ENCODE measurements around the gene EYA3.

Gene EYA3

GRCh38 chr1:28064064-28064463 lies 24.3 kb downstream of the EYA3 start:
- Histone ChIP-seq H3K4me1 (ENCODE audit: control insufficient read depth, insufficient read depth, low read length) (peaks cover 3% of the 10 kb centered on the region), H3K36me3 (ENCODE audit: insufficient read depth, low read length) (no peaks in the 10 kb centered on the region), H3K27me3 (ENCODE audit: control insufficient read depth, insufficient read depth, low read length) (no peaks in the 10 kb centered on the region), H3K4me2 (ENCODE audit: low read length) (peak overlapping the region; percentile 60), H3K9me3 (replicated peaks; ENCODE audit: low read length) (no peaks in the 10 kb centered on the region), H3K9ac (ENCODE audit: low read depth, low read length) (no peak overlapping the region), H3K4me3 (ENCODE audit: low read length) (no peak overlapping the region)

- Histone ChIP-seq H3K9ac (ENCODE audit: low read depth, low read length) (no peak overlapping the region), H3K4me1 (ENCODE audit: control insufficient read depth, insufficient read depth, low read length) (peaks cover 3% of the 10 kb centered on the region), H3K4me2 (ENCODE audit: low read length) (no peak overlapping the region), H3K27me3 (ENCODE audit: control insufficient read depth, insufficient read depth, low read length) (no peaks in the 10 kb centered on the region), H3K36me3 (ENCODE audit: insufficient read depth, low read length) (no peaks in the 10 kb centered on the region), H3K9me3 (replicated peaks; ENCODE audit: low read length) (no peaks in the 10 kb centered on the region), H3K4me3 (ENCODE audit: low read length) (no peak overlapping the region)
Measured at GRCh38 chr1:28062806-28063205, 25.6 kb downstream of the EYA3 start.

- no peaks in the 10 kb centered on the region for H3K9me3 ChIP-seq (replicated peaks; ENCODE audit: low read length)
- H3K27me3 ChIP-seq (ENCODE audit: control insufficient read depth, insufficient read depth, low read length), result no peaks in the 10 kb centered on the region
- no peak overlapping the region for H3K9ac ChIP-seq (ENCODE audit: low read depth, low read length)
- H3K36me3 ChIP-seq (ENCODE audit: insufficient read depth, low read length), result no peaks in the 10 kb centered on the region
- no peaks in the 10 kb centered on the region for H3K4me1 ChIP-seq (ENCODE audit: control insufficient read depth, insufficient read depth, low read length)
- H3K4me3 ChIP-seq (ENCODE audit: low read length), result no peak overlapping the region
- H3K4me2 ChIP-seq (ENCODE audit: low read length), result no peak overlapping the region
Measured at GRCh38 chr1:28058971-28059878, 29.2 kb downstream of the EYA3 start.

- no peaks in the 10 kb centered on the region for H3K9me3 ChIP-seq (replicated peaks; ENCODE audit: low read length)
- no peak overlapping the region for H3K4me3 ChIP-seq (ENCODE audit: low read length)
- no peaks in the 10 kb centered on the region for H3K36me3 ChIP-seq (ENCODE audit: insufficient read depth, low read length)
- H3K27me3 ChIP-seq (ENCODE audit: control insufficient read depth, insufficient read depth, low read length), result no peaks in the 10 kb centered on the region
- H3K4me1 ChIP-seq (ENCODE audit: control insufficient read depth, insufficient read depth, low read length), result no peaks in the 10 kb centered on the region
- H3K4me2 ChIP-seq (ENCODE audit: low read length), result no peak overlapping the region
- H3K9ac ChIP-seq (ENCODE audit: low read depth, low read length), result no peak overlapping the region
Measured at GRCh38 chr1:28058168-28058567, 30.2 kb downstream of the EYA3 start.

- Histone ChIP-seq H3K4me2 (ENCODE audit: low read length) (no peak overlapping the region), H3K27me3 (ENCODE audit: control insufficient read depth, insufficient read depth, low read length) (no peaks in the 10 kb centered on the region), H3K9me3 (replicated peaks; ENCODE audit: low read length) (no peaks in the 10 kb centered on the region), H3K36me3 (ENCODE audit: insufficient read depth, low read length) (no peaks in the 10 kb centered on the region), H3K9ac (ENCODE audit: low read depth, low read length) (no peak overlapping the region), H3K4me1 (ENCODE audit: control insufficient read depth, insufficient read depth, low read length) (no peaks in the 10 kb centered on the region), H3K4me3 (ENCODE audit: low read length) (no peak overlapping the region)
Measured at GRCh38 chr1:28056129-28056925, 32.1 kb downstream of the EYA3 start.

- no peak overlapping the region for H3K4me2 ChIP-seq (ENCODE audit: low read length)
- H3K36me3 ChIP-seq (ENCODE audit: insufficient read depth, low read length), result peaks cover 17% of the 10 kb centered on the region
- no peak overlapping the region for H3K9ac ChIP-seq (ENCODE audit: low read depth, low read length)
- H3K4me1 ChIP-seq (ENCODE audit: control insufficient read depth, insufficient read depth, low read length), result no peaks in the 10 kb centered on the region
- H3K4me3 ChIP-seq (ENCODE audit: low read length), result no peak overlapping the region
- no peaks in the 10 kb centered on the region for H3K27me3 ChIP-seq (ENCODE audit: control insufficient read depth, insufficient read depth, low read length)
- H3K9me3 ChIP-seq (replicated peaks; ENCODE audit: low read length), result no peaks in the 10 kb centered on the region
Measured at GRCh38 chr1:28050776-28051175, 37.6 kb downstream of the EYA3 start.

GRCh38 chr1:28046716-28047115 lies 41.7 kb downstream of the EYA3 start:
- no peak overlapping the region for H3K4me3 ChIP-seq (ENCODE audit: low read length)
- H3K4me2 ChIP-seq (ENCODE audit: low read length), result no peak overlapping the region

GRCh38 chr1:28045777-28046176 lies 42.6 kb downstream of the EYA3 start:
- Histone ChIP-seq H3K27me3 (ENCODE audit: control insufficient read depth, insufficient read depth, low read length) (no peaks in the 10 kb centered on the region), H3K9me3 (replicated peaks; ENCODE audit: low read length) (no peaks in the 10 kb centered on the region), H3K36me3 (ENCODE audit: insufficient read depth, low read length) (peaks cover 22% of the 10 kb centered on the region), H3K4me1 (ENCODE audit: control insufficient read depth, insufficient read depth, low read length) (no peaks in the 10 kb centered on the region), H3K9ac (ENCODE audit: low read depth, low read length) (no peak overlapping the region), H3K4me2 (ENCODE audit: low read length) (no peak overlapping the region), H3K4me3 (ENCODE audit: low read length) (no peak overlapping the region)

More at GRCh38 chr1:28046716-28047115, 41.7 kb downstream of the EYA3 start:
- Histone ChIP-seq H3K4me1 (ENCODE audit: control insufficient read depth, insufficient read depth, low read length) (no peaks in the 10 kb centered on the region), H3K36me3 (ENCODE audit: insufficient read depth, low read length) (peaks cover 22% of the 10 kb centered on the region), H3K27me3 (ENCODE audit: control insufficient read depth, insufficient read depth, low read length) (no peaks in the 10 kb centered on the region), H3K9me3 (replicated peaks; ENCODE audit: low read length) (no peaks in the 10 kb centered on the region), H3K9ac (ENCODE audit: low read depth, low read length) (no peak overlapping the region)

- no peak overlapping the region for H3K4me2 ChIP-seq (ENCODE audit: low read length)
Measured at GRCh38 chr1:28044399-28044798, 44.0 kb downstream of the EYA3 start.

GRCh38 chr1:28039341-28039740 lies 49.1 kb downstream of the EYA3 start:
- no peaks in the 10 kb centered on the region for H3K4me1 ChIP-seq (ENCODE audit: control insufficient read depth, insufficient read depth, low read length)
- H3K4me3 ChIP-seq (ENCODE audit: low read length), result no peak overlapping the region
- H3K36me3 ChIP-seq (ENCODE audit: insufficient read depth, low read length), result peaks cover 20% of the 10 kb centered on the region
- no peaks in the 10 kb centered on the region for H3K9me3 ChIP-seq (replicated peaks; ENCODE audit: low read length)
- no peak overlapping the region for H3K9ac ChIP-seq (ENCODE audit: low read depth, low read length)
- H3K4me2 ChIP-seq (ENCODE audit: low read length), result no peak overlapping the region
- no peaks in the 10 kb centered on the region for H3K27me3 ChIP-seq (ENCODE audit: control insufficient read depth, insufficient read depth, low read length)

More at GRCh38 chr1:28044399-28044798, 44.0 kb downstream of the EYA3 start:
- H3K9me3 ChIP-seq (replicated peaks; ENCODE audit: low read length), result no peaks in the 10 kb centered on the region
- no peak overlapping the region for H3K9ac ChIP-seq (ENCODE audit: low read depth, low read length)
- H3K36me3 ChIP-seq (ENCODE audit: insufficient read depth, low read length), result peaks cover 28% of the 10 kb centered on the region
- H3K27me3 ChIP-seq (ENCODE audit: control insufficient read depth, insufficient read depth, low read length), result no peaks in the 10 kb centered on the region
- no peak overlapping the region for H3K4me3 ChIP-seq (ENCODE audit: low read length)
- H3K4me1 ChIP-seq (ENCODE audit: control insufficient read depth, insufficient read depth, low read length), result no peaks in the 10 kb centered on the region

- H3K27me3 ChIP-seq (ENCODE audit: control insufficient read depth, insufficient read depth, low read length), result no peaks in the 10 kb centered on the region
- no peak overlapping the region for H3K9ac ChIP-seq (ENCODE audit: low read depth, low read length)
- no peaks in the 10 kb centered on the region for H3K9me3 ChIP-seq (replicated peaks; ENCODE audit: low read length)
- H3K4me2 ChIP-seq (ENCODE audit: low read length), result no peak overlapping the region
- H3K36me3 ChIP-seq (ENCODE audit: insufficient read depth, low read length), result peaks cover 16% of the 10 kb centered on the region
- H3K4me1 ChIP-seq (ENCODE audit: control insufficient read depth, insufficient read depth, low read length), result no peaks in the 10 kb centered on the region
- H3K4me3 ChIP-seq (ENCODE audit: low read length), result no peak overlapping the region
Measured at GRCh38 chr1:28037946-28038345, 50.5 kb downstream of the EYA3 start.
